Measurements from ENCODE around the gene RABL6. TPM values are rescaled to one million over a fixed set of nuclear protein-coding genes. Genes with fewer than 3 reads are reported as not detected.
A peak's percentile ranks its signal among the peaks of the same experiment; 100 is the strongest.
"Not testable (repeated sequence)": the region's sequence is repeated elsewhere in the genome, so short reads cannot be mapped to it uniquely, and the experiment has no call there.

RABL6 gene
- total RNA-seq, 4 donors from 2014 or later = 28.8 to 57.9 (median 39.6) TPM

- intact Hi-C loops (cut with DNase I; ENCODE audit: low total_unique reads) = no loop called here
- Histone ChIP-seq H3K9me3 (no peaks in the 10 kb centered on the region), H3K27me3 (peaks cover 17 to 32% of the 10 kb centered on the region in 2 donors), H3K36me3 (no peaks in the 10 kb centered on the region), H3K27ac (no peak overlapping the region), H3K4me3 (peak overlapping the region in 1 of 2 donors; percentile 19), H3K4me1 (peaks cover 0 to 17% of the 10 kb centered on the region in 2 donors)
- DNase-seq = no peak
- TF ChIP-seq CTCF (IDR thresholded peaks at IDR 0.05) (no peak), POLR2A (IDR thresholded peaks at IDR 0.05) (no peak)
These were observed 8.5 kb upstream of the RABL6 start for GRCh38 chr9:136799079-136799853.

- Histone ChIP-seq H3K4me1 (peaks cover 0 to 17% of the 10 kb centered on the region in 2 donors), H3K36me3 (no peaks in the 10 kb centered on the region), H3K9me3 (no peaks in the 10 kb centered on the region), H3K27ac (no peak overlapping the region), H3K4me3 (peak overlapping the region in 1 of 2 donors; percentile 19), H3K27me3 (peaks cover 17 to 32% of the 10 kb centered on the region in 2 donors)
- TF ChIP-seq CTCF (IDR thresholded peaks at IDR 0.05) (no peak), POLR2A (IDR thresholded peaks at IDR 0.05) (no peak)
- peak; percentile 57 to 65 for DNase-seq
- intact Hi-C loops (cut with DNase I; ENCODE audit: low total_unique reads) = no loop called here
These were observed 7.7 kb upstream of the RABL6 start for GRCh38 chr9:136799854-136800657.

GRCh38 chr9:136802321-136802720 is 5.4 kb upstream of the RABL6 start:
- no peak overlapping the region for H3K4me3 ChIP-seq
- no peaks in the 10 kb centered on the region for H3K36me3 ChIP-seq
- H3K27ac ChIP-seq = no peak overlapping the region
- intact Hi-C loops (cut with DNase I; ENCODE audit: low total_unique reads) = no loop called here
- H3K4me1 ChIP-seq = peaks cover 0 to 17% of the 10 kb centered on the region in 2 donors
- peaks cover 17 to 32% of the 10 kb centered on the region in 2 donors for H3K27me3 ChIP-seq
- TF ChIP-seq POLR2A (IDR thresholded peaks at IDR 0.05) (no peak), CTCF (IDR thresholded peaks at IDR 0.05) (no peak)
- no peaks in the 10 kb centered on the region for H3K9me3 ChIP-seq
- no peak for DNase-seq

- Histone ChIP-seq H3K27me3 (peaks cover 17 to 32% of the 10 kb centered on the region in 2 donors), H3K4me1 (peaks cover 0 to 17% of the 10 kb centered on the region in 2 donors)
- DNase-seq; H3K9me3 ChIP-seq; H3K4me3 ChIP-seq; intact Hi-C loops (cut with DNase I; ENCODE audit: low total_unique reads); H3K36me3 ChIP-seq; H3K27ac ChIP-seq: not testable (repeated sequence)
These were observed 4.7 kb upstream of the RABL6 start for GRCh38 chr9:136803009-136803550.

- H3K27me3 ChIP-seq = peaks cover 16 to 29% of the 10 kb centered on the region in 2 donors
- TF ChIP-seq CTCF (IDR thresholded peaks at IDR 0.05) (no peak), POLR2A (IDR thresholded peaks at IDR 0.05) (no peak)
- H3K4me1 ChIP-seq = peaks cover 0 to 19% of the 10 kb centered on the region in 2 donors
- no peak overlapping the region for H3K27ac ChIP-seq
- no peak overlapping the region for H3K4me3 ChIP-seq
- H3K9me3 ChIP-seq = no peaks in the 10 kb centered on the region
- H3K36me3 ChIP-seq = no peaks in the 10 kb centered on the region
- intact Hi-C loops (cut with DNase I; ENCODE audit: low total_unique reads) = no loop called here
- no peak for DNase-seq
These were observed 3.9 kb upstream of the RABL6 start for GRCh38 chr9:136803551-136804508.

Data from uterus (tissue), 4 donors.